ENCODE data around the gene MAP2K2.

MAP2K2 gene

GRCh38 chr19:4042731-4043082 lies 81.2 kb downstream of the MAP2K2 start:
- no peak for DNase-seq

GRCh38 chr19:4042064-4042730 lies 81.7 kb downstream of the MAP2K2 start:
- DNase-seq, result no peak

Measured in eye (tissue), 1 donor.